GM23338 (cell line): ENCODE measurements around the gene CENPB. TPM values are rescaled to one million over a fixed set of nuclear protein-coding genes. Genes with fewer than 3 reads are reported as not detected.
A peak's percentile ranks its signal among the peaks of the same experiment; 100 is the strongest.

Source experiments
- ATAC-seq: fragments of 200-7000 bp; cut with Tn5 transposase; 3 replicates; pipeline ENCODE4 v1.9.1; 2020
- DNase-seq: peaks from one replicate; pipeline ENCODE4 v3.0.0-alpha.2; 2015; ENCODE audit warnings: low spot score
- H2AFZ ChIP-seq: fragments of 200-600 bp; sonication (generic); 2 replicates; pipeline ENCODE4 v1.8.0; 2016; ENCODE audit warnings: antibody characterized with exemption, mild to moderate bottlenecking, moderate library complexity
- H3F3A ChIP-seq: fragments of 200-600 bp; sonication (generic); replicated peaks from 2 replicates; pipeline ENCODE4 v1.8.0; 2017; ENCODE audit warnings: antibody characterized with exemption, mixed run types, low read depth
- H3K27ac ChIP-seq: fragments of 200-600 bp; sonication (generic); 2 replicates; pipeline ENCODE4 v1.6.1; 2016; ENCODE audit warnings: low read depth
- H3K27me3 ChIP-seq: fragments of 200-600 bp; sonication (generic); 2 replicates; pipeline ENCODE4 v1.8.0; 2016; ENCODE audit warnings: mild to moderate bottlenecking, mixed run types, moderate library complexity; ENCODE audit not compliant: insufficient read depth
- H3K36me3 ChIP-seq: fragments of 200-600 bp; sonication (generic); 2 replicates; pipeline ENCODE4 v1.8.0; 2016; ENCODE audit warnings: mild to moderate bottlenecking; ENCODE audit not compliant: insufficient read depth
- H3K4me1 ChIP-seq: fragments of 200-600 bp; sonication (generic); 2 replicates; pipeline ENCODE4 v1.8.0; 2016; ENCODE audit warnings: mild to moderate bottlenecking, moderate library complexity; ENCODE audit not compliant: insufficient read depth
- H3K4me2 ChIP-seq: fragments of 200-600 bp; sonication (generic); 2 replicates; pipeline ENCODE4 v1.7.1; 2017; ENCODE audit warnings: mixed run types
- H3K4me3 ChIP-seq: fragments of 200-600 bp; sonication (generic); 2 replicates; pipeline ENCODE4 v1.6.1; 2016; ENCODE audit warnings: mixed run types
- H3K79me2 ChIP-seq: fragments of 200-600 bp; sonication (generic); replicated peaks from 2 replicates; pipeline ENCODE4 v1.8.0; 2017; ENCODE audit warnings: mild to moderate bottlenecking; ENCODE audit not compliant: insufficient read depth
- H3K9me2 ChIP-seq: fragments of 200-600 bp; sonication (generic); 2 replicates; pipeline ENCODE4 v1.8.0; 2017; ENCODE audit not compliant: insufficient read depth
- H4K20me1 ChIP-seq: fragments of 200-600 bp; sonication (generic); replicated peaks from 2 replicates; pipeline ENCODE4 v1.8.0; 2017; ENCODE audit warnings: mild to moderate bottlenecking; ENCODE audit not compliant: insufficient read depth
- H3K27ac Mint-ChIP-seq: 2 replicates; pipeline ENCODE4 v1.8.0; 2020; ENCODE audit warnings: inconsistent platforms, mild to moderate bottlenecking, moderate library complexity, mixed read lengths
- H3K27me3 Mint-ChIP-seq: 3 replicates; pipeline ENCODE4 v1.8.0; 2022; ENCODE audit warnings: low read depth, mild to moderate bottlenecking, moderate library complexity, mixed read lengths, inconsistent platforms; ENCODE audit not compliant: insufficient read depth, poor library complexity
- H3K36me3 Mint-ChIP-seq: 3 replicates; pipeline ENCODE4 v1.8.0; 2021; ENCODE audit warnings: low read depth, mild to moderate bottlenecking, inconsistent platforms, moderate library complexity, mixed read lengths
- H3K4me1 Mint-ChIP-seq: 3 replicates; pipeline ENCODE4 v1.8.0; 2020; ENCODE audit warnings: mild to moderate bottlenecking, inconsistent platforms, mixed read lengths
- H3K4me3 Mint-ChIP-seq: 3 replicates; pipeline ENCODE4 v1.8.0; 2021; ENCODE audit warnings: moderate library complexity, mild to moderate bottlenecking, inconsistent platforms, mixed read lengths
- H3K9me3 Mint-ChIP-seq: 3 replicates; pipeline ENCODE4 v1.8.0; 2020; ENCODE audit warnings: moderate library complexity, mild to moderate bottlenecking, inconsistent platforms, mixed read lengths
- EZH2 ChIP-seq: fragments of 200-600 bp; sonication (generic); IDR thresholded peaks from one replicate; pipeline ENCODE4 v1.8.0; 2017; ENCODE audit warnings: antibody characterized with exemption, mild to moderate bottlenecking, low read depth; ENCODE audit not compliant: unreplicated experiment
- EZH2phosphoT487 ChIP-seq: fragments of 200-600 bp; sonication (generic); IDR thresholded peaks from one replicate; pipeline ENCODE4 v1.8.1; 2018; ENCODE audit warnings: antibody characterized with exemption; ENCODE audit not compliant: unreplicated experiment
- JUNB ChIP-seq: IDR thresholded peaks from one replicate; pipeline ENCODE4 v1.6.1; 2016; ENCODE audit warnings: antibody characterized with exemption; ENCODE audit not compliant: unreplicated experiment
- NANOG ChIP-seq: IDR thresholded peaks from 2 replicates; pipeline ENCODE4 v1.6.1; 2016; ENCODE audit warnings: antibody characterized with exemption, borderline replicate concordance
- POLR2AphosphoS5 ChIP-seq: IDR thresholded peaks from 2 replicates; pipeline ENCODE4 v1.6.1; 2016; ENCODE audit warnings: antibody characterized with exemption, low read depth
- STAT1 ChIP-seq: IDR thresholded peaks from one replicate; pipeline ENCODE4 v1.6.1; 2016; ENCODE audit warnings: antibody characterized with exemption; ENCODE audit not compliant: unreplicated experiment
- ZNF114 ChIP-seq: fragments of 250-450 bp; sonication (Bioruptor Pico); IDR thresholded peaks from 2 replicates; pipeline ENCODE4 v1.5.0; 2020; ENCODE audit warnings: mild to moderate bottlenecking, moderate library complexity
- polyA plus RNA-seq: library from polyadenylated mRNA; unstranded; fragments of >200 nt; fragmentation: Nextera tagmentation; extraction: Ambion mirVana; gene quantifications from 2 replicates; pipeline ENCODE4 v1.2.1, GENCODE V29; 2016
- total RNA-seq: library from RNA; depleted of rRNA; stranded (reverse); fragments of >200 nt; shearing (Covaris generic); gene quantifications from 2 replicates; pipeline ENCODE4 v1.2.3, GENCODE V29; 2014
- TF ChIP-seq, protein P1 (sequence below), 2 experiments: fragments of 200-600 bp in 1 of 2; sonication (generic) in 1 of 2; conservative IDR thresholded peaks; 2 replicates each; pipeline versions ENCODE4 v1.5.1 to v1.6.1; 2016 to 2017; ENCODE audit warnings: antibody characterized with exemption in 2 of 2, low read depth in 2 of 2, mild to moderate bottlenecking in 2 of 2, moderate library complexity in 1 of 2
- TF ChIP-seq, protein P2 (sequence below): IDR thresholded peaks from 2 replicates; pipeline ENCODE4 v1.6.1; 2016; ENCODE audit warnings: antibody characterized with exemption

Gene CENPB
- total and polyA plus RNA-seq, 2 experiments from 2014 or later = 10.8 to 52.1 TPM

DNA sequence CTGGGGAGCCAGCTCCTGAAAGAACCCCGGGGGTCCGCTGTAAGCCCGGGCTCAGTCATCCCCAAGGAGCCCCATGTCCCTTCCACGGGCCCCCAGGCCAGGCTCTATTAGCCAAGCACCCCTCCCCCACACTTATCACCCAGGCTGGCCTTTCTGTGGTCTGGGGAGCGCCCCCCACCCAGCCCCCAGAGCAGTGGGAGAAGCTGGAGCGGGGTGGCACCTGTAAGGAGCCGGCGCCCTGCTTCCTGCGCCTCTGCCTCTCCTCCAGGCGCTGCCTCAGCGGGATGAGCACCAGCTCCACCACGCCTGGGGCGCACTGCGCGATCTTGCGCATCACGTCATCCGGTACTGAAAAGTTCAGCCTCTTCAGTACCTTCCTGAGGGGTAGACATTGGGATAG, 7.6 kb downstream of the CENPB start (continued):
- TF ChIP-seq NANOG (no peak), POLR2AphosphoS5 (no peak), EZH2 (no peak), STAT1 (no peak), EZH2phosphoT487 (no peak), ZNF114 (CRISPR knock-in tag) (no peak), JUNB (no peak)
- TF ChIP-seq, protein P1, sequence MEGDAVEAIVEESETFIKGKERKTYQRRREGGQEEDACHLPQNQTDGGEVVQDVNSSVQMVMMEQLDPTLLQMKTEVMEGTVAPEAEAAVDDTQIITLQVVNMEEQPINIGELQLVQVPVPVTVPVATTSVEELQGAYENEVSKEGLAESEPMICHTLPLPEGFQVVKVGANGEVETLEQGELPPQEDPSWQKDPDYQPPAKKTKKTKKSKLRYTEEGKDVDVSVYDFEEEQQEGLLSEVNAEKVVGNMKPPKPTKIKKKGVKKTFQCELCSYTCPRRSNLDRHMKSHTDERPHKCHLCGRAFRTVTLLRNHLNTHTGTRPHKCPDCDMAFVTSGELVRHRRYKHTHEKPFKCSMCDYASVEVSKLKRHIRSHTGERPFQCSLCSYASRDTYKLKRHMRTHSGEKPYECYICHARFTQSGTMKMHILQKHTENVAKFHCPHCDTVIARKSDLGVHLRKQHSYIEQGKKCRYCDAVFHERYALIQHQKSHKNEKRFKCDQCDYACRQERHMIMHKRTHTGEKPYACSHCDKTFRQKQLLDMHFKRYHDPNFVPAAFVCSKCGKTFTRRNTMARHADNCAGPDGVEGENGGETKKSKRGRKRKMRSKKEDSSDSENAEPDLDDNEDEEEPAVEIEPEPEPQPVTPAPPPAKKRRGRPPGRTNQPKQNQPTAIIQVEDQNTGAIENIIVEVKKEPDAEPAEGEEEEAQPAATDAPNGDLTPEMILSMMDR (conservative IDR thresholded peaks at IDR 0.05; ENCODE audit: low read depth in 2 of 2) = no peak
- TF ChIP-seq, protein P2, sequence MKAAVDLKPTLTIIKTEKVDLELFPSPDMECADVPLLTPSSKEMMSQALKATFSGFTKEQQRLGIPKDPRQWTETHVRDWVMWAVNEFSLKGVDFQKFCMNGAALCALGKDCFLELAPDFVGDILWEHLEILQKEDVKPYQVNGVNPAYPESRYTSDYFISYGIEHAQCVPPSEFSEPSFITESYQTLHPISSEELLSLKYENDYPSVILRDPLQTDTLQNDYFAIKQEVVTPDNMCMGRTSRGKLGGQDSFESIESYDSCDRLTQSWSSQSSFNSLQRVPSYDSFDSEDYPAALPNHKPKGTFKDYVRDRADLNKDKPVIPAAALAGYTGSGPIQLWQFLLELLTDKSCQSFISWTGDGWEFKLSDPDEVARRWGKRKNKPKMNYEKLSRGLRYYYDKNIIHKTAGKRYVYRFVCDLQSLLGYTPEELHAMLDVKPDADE = no peak

DNA sequence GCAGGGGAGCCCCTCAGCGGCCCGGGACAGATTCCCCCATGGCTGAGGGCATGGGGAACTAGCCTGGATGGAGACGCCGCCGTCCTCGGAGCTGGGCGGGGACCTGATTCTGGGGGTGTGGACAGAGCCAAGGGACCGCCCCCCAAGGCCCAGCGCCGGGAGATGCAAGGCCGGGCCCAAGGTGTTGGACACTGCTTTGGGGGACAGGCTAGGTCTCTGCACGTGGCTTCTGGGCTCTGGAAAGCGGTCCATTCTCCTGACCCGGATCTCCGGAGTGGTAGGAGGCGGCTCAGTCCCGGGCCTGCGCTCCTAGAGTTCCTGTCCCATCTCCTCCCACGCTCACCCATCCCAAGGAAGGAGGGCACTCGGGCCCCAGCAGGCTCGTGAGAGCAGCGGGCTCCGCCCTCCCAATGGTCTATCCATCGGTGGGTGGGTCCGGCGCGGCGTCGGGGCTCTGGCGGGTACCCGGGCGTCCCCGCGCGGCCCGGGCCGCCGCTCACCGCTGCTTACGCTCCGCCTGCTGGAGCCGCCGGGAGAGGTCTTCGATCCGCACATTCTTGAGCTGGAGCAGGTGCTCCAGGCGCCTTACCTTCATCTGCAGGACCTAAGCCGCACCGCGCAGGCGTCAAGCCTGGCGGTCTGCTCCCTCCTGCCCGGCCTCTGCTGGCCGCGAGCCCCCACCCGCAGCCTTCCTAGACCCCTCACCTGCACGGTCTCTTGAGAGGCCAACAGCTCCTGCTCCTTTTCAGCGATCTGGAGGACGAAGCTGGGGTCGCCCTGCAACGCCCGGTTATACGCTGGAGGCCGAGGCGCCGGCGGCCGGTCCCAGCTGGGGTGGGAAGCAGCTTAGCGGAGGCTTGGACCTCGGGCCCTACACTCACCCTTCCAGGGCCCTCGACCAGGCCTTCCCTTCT, 8.6 kb downstream of the CENPB start:
- DNase-seq (peak; percentile 85), ATAC-seq (peak; percentile 77)
- H3K4me3 ChIP-seq = peak overlapping the region; percentile 88
- no peak overlapping the region for H3K27ac Mint-ChIP-seq
- peak overlapping the region; percentile 99 for H2AFZ ChIP-seq
- H4K20me1 ChIP-seq = peaks cover 7% of the 10 kb centered on the region
- H3K9me3 Mint-ChIP-seq = no peaks in the 10 kb centered on the region
- peaks cover 20% of the 10 kb centered on the region for H3K4me1 Mint-ChIP-seq
- peaks cover 12% of the 10 kb centered on the region; the same call in 1 of the 2 replicates for H3F3A ChIP-seq
- no peaks in the 10 kb centered on the region for H3K36me3 Mint-ChIP-seq
- H3K27me3 ChIP-seq = peaks cover 44% of the 10 kb centered on the region
- no peaks in the 10 kb centered on the region for H3K36me3 ChIP-seq
- H3K27ac ChIP-seq = no peak overlapping the region
- peak overlapping the region; percentile 77 for H3K4me3 Mint-ChIP-seq
- no peaks in the 10 kb centered on the region for H3K79me2 ChIP-seq
- H3K4me2 ChIP-seq = peak overlapping the region; percentile 94
- H3K4me1 ChIP-seq = peaks cover 9% of the 10 kb centered on the region; the same call in 1 of the 2 replicates
- TF ChIP-seq EZH2phosphoT487 = no peak
- TF ChIP-seq POLR2AphosphoS5 = peak; percentile 82
- no peaks in the 10 kb centered on the region for H3K9me2 ChIP-seq
- peaks cover 32% of the 10 kb centered on the region for H3K27me3 Mint-ChIP-seq

DNA sequence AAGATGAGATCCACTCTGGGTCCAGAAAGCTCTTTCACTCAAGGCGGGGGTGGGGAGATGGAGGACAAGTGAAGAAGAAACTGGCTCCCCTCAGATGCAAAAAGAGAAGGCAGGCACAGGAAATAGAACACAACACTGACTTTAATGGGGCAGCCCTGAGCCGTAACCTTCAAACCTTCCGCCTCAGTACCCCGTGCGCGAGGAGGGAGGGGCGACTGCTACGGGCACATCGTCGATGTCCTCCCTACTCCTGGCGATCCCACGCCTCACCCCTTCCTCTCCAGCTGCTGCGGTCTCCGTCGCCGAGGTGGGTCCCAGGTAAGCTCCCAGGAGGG, 9.2 kb downstream of the CENPB start:
- TF ChIP-seq, protein P2 = 0 out of 2 replicates have a peak, but pooled peaks have one; percentile 19
- no peak for TF ChIP-seq NANOG
- TF ChIP-seq EZH2phosphoT487 = no peak
- Mint-ChIP-seq H3K27ac (no peak overlapping the region), H3K4me1 (peaks cover 13% of the 10 kb centered on the region), H3K9me3 (no peaks in the 10 kb centered on the region), H3K4me3 (peak overlapping the region; percentile 77), H3K27me3 (peaks cover 32% of the 10 kb centered on the region), H3K36me3 (no peaks in the 10 kb centered on the region)
- Histone ChIP-seq H4K20me1 (peaks cover 3% of the 10 kb centered on the region), H3K4me3 (peak overlapping the region; percentile 88), H3K4me2 (peak overlapping the region; percentile 94), H3K4me1 (peaks cover 7% of the 10 kb centered on the region; the same call in 1 of the 2 replicates), H3K27ac (no peak overlapping the region), H3K79me2 (no peaks in the 10 kb centered on the region), H3F3A (peaks cover 12% of the 10 kb centered on the region; the same call in 1 of the 2 replicates), H3K9me2 (no peaks in the 10 kb centered on the region), H2AFZ (peak overlapping the region; percentile 99), H3K27me3 (peaks cover 44% of the 10 kb centered on the region), H3K36me3 (no peaks in the 10 kb centered on the region)
- peak; percentile 70 for DNase-seq
- peak; percentile 42 for ATAC-seq
